ENCODE measurements around the gene IL5.

GRCh38 chr5:132498152-132498551 is 45.2 kb downstream of the IL5 start:
- TF ChIP-seq SP1 (IDR thresholded peaks at IDR 0.05) (peak; percentile 42), CTCF (IDR thresholded peaks at IDR 0.05; ENCODE audit: low read depth, low read length, missing input control) (no peak)
